Stomach (tissue), 4 donors: ENCODE data around the gene SGK1.

Experiments
- CTCF ChIP-seq, 7 experiments: fragments of 450-650 bp in 4 of 7; fragments of 200-600 bp in 3 of 7; sonication (generic) in 3 of 7; IDR thresholded peaks; one replicate each; pipeline ENCODE4 v1.5.1; 2016 to 2019; ENCODE audit warnings: antibody characterized with exemption in 7 of 7, control low read depth in 2 of 7, mild to moderate bottlenecking in 1 of 7
- EP300 ChIP-seq: sonication (generic); formaldehyde crosslinking; IDR thresholded peaks from one replicate; pipeline ENCODE4 v1.6.1; 2017; ENCODE audit warnings: antibody characterized with exemption
- POLR2A ChIP-seq, 4 donors: fragments of 450-650 bp; IDR thresholded peaks; one replicate each; pipeline ENCODE4 v1.6.1; 2016; ENCODE audit warnings: antibody characterized with exemption in 4 of 4, control low read depth in 2 of 4, mild to moderate bottlenecking in 1 of 4, moderate library complexity in 1 of 4

GRCh38 chr6:134288538-134289203, 29.2 kb downstream of the SGK1 start:
- TF ChIP-seq CTCF (IDR thresholded peaks at IDR 0.05) (no peak), POLR2A (IDR thresholded peaks at IDR 0.05) (no peak), EP300 (no peak)
